ENCODE results near the gene ADCY5.
"Not testable (repeated sequence)": the region's sequence is repeated elsewhere in the genome, so short reads cannot be mapped to it uniquely, and the experiment has no call there.

ADCY5 gene

GRCh38 chr3:123261666-123262065 is 187.2 kb downstream of the ADCY5 start:
- no peak for DNase-seq (ENCODE audit: low read depth in 3 of 3)

- no peak for DNase-seq (ENCODE audit: low read depth in 3 of 3)
Measured at GRCh38 chr3:123258811-123259420, 190.0 kb downstream of the ADCY5 start.

- no peak for DNase-seq (ENCODE audit: low read depth in 3 of 3)
Measured at GRCh38 chr3:123258359-123258758, 190.5 kb downstream of the ADCY5 start.

- no peak for DNase-seq (ENCODE audit: low read depth in 3 of 3)
Measured at GRCh38 chr3:123256256-123256655, 192.6 kb downstream of the ADCY5 start.

GRCh38 chr3:123246866-123247265 is 202.0 kb downstream of the ADCY5 start:
- DNase-seq (ENCODE audit: low read depth in 3 of 3): no peak

- DNase-seq (ENCODE audit: low read depth in 3 of 3): peak in 1 of 3 experiments; percentile 15
Measured at GRCh38 chr3:123244128-123244527, 204.8 kb downstream of the ADCY5 start.

- DNase-seq (ENCODE audit: low read depth in 3 of 3): no peak
Measured at GRCh38 chr3:123239756-123240155, 209.1 kb downstream of the ADCY5 start.

GRCh38 chr3:123239186-123239585 is 209.7 kb downstream of the ADCY5 start:
- not testable (repeated sequence) for DNase-seq (ENCODE audit: low read depth in 3 of 3)

- DNase-seq (ENCODE audit: low read depth in 3 of 3): no peak
Measured at GRCh38 chr3:123236902-123237301, 212.0 kb downstream of the ADCY5 start.

Data from stimulated activated CD4-positive, alpha-beta T cell treated with anti-CD3 and anti-CD28 coated beads, TNF-alpha, amount 100 ng/mL, for 24 hours (primary cell).